Omental fat pad (tissue), 4 donors: ENCODE measurements around the gene FER. TPM values are rescaled to one million over a fixed set of nuclear protein-coding genes. Genes with fewer than 3 reads are reported as not detected.

ENCODE experiments used
- ATAC-seq: fragments of 150-250 bp; one replicate; pipeline ENCODE4 v1.9.1; 2016; ENCODE audit warnings: mild to moderate bottlenecking, moderate library complexity; ENCODE audit not compliant: low FRiP score
- DNase-seq: peaks from one replicate; pipeline ENCODE4 v3.0.0-alpha.2; 2019; ENCODE audit warnings: low spot score
- total RNA-seq, 4 donors: library from RNA; depleted of rRNA; stranded (reverse); fragments of >200 nt; gene quantifications; one replicate each; pipeline ENCODE4 v1.1.0, GENCODE V29; 2016
- TF ChIP-seq, protein P1 (sequence below), 3 donors: fragments of 450-650 bp; IDR thresholded peaks; one replicate each; pipeline ENCODE4 v1.5.1; 2016 to 2017; ENCODE audit warnings: antibody characterized with exemption in 3 of 3, mild to moderate bottlenecking in 3 of 3, moderate library complexity in 2 of 3

Gene FER
- total RNA-seq, 4 donors from 2014 or later: 25.2 to 33.1 (median 29.5) TPM

DNA sequence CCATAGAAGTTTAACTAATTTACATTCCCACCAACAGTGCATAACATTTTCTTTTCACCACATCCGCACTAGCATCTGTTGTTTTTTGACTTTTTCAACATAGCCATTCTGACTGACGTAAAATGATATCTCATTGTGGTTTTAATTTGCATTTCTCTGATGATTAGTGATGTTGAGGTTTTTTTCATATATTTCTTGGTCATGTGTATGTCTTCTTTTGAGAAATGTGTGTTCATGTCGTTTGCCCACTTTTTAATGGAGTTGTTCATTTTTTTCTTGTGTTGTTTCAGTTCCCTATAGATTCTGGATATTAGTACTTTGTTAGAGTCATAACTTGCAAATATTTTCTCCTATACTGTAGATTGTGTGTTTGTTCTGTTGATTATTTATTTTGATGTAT, 163.4 kb downstream of the FER start:
- TF ChIP-seq, protein P1, sequence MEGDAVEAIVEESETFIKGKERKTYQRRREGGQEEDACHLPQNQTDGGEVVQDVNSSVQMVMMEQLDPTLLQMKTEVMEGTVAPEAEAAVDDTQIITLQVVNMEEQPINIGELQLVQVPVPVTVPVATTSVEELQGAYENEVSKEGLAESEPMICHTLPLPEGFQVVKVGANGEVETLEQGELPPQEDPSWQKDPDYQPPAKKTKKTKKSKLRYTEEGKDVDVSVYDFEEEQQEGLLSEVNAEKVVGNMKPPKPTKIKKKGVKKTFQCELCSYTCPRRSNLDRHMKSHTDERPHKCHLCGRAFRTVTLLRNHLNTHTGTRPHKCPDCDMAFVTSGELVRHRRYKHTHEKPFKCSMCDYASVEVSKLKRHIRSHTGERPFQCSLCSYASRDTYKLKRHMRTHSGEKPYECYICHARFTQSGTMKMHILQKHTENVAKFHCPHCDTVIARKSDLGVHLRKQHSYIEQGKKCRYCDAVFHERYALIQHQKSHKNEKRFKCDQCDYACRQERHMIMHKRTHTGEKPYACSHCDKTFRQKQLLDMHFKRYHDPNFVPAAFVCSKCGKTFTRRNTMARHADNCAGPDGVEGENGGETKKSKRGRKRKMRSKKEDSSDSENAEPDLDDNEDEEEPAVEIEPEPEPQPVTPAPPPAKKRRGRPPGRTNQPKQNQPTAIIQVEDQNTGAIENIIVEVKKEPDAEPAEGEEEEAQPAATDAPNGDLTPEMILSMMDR (IDR thresholded peaks at IDR 0.05): no peak
- ATAC-seq: no peak
- DNase-seq: no peak

DNA sequence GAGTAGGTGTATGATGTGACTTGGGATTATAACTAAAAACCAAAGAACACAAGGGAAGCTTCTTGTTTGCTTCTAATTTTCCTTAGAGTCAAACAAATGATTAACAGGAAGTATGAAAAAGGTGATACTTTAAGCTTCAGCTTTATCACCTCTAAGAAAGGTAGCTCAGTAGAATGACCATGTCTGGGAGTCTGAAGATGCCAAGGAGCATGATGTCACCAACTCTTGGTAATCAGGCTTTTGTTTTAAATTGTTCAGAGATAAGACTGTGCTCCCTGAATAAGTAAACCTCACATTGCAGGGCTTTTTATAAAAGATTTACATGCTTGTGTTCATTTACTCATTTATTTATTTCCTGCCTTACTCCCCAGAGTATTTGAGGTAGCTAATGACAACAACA, 169.9 kb downstream of the FER start:
- DNase-seq (no peak), ATAC-seq (no peak)
- TF ChIP-seq, protein P1 (IDR thresholded peaks at IDR 0.05): no peak

- TF ChIP-seq, protein P1 (IDR thresholded peaks at IDR 0.05): no peak
- DNase-seq (no peak), ATAC-seq (no peak)
These were observed 172.1 kb downstream of the FER start for GRCh38 chr5:108919591-108920326.

GRCh38 chr5:108924457-108924961, 176.8 kb downstream of the FER start:
- TF ChIP-seq, protein P1 (IDR thresholded peaks at IDR 0.05): no peak
- ATAC-seq (no peak), DNase-seq (no peak)

GRCh38 chr5:108925073-108925472, 177.4 kb downstream of the FER start:
- TF ChIP-seq, protein P1 (IDR thresholded peaks at IDR 0.05): no peak
- DNase-seq: no peak
- no peak for ATAC-seq

DNA sequence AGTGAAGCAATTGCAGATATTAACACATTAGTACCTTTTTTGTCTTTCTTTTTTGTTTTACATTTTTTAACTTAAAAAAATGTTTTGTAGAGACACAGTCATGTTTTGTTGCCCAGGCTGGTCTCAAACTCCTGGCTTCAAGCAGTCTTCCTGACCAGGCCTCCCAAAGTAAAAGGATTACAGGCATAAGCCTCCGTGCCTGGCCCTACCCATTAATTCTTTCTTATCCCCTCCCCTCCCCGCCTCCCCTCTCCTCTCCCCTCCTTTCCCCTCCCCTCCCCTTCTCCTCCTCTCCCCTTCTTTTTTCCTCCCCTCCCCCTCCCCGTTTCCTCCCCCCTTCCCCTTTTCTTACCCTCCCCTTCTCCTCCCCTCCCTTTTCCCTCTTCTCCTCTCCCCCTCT, 182.4 kb downstream of the FER start:
- TF ChIP-seq, protein P1 (IDR thresholded peaks at IDR 0.05): no peak
- DNase-seq (no peak), ATAC-seq (no peak)

- no peak for DNase-seq
- TF ChIP-seq, protein P1 (IDR thresholded peaks at IDR 0.05): no peak
- ATAC-seq: no peak
These were observed 187.9 kb downstream of the FER start for GRCh38 chr5:108935611-108936010.
